ENCODE results near the gene PDCD2L. TPM values are rescaled to one million over a fixed set of nuclear protein-coding genes. Genes with fewer than 3 reads are reported as not detected.

PDCD2L gene
- total and polyA plus RNA-seq, 9 of the 15 experiments (the other 6 are each of a cell fraction or from before 2014, with no cell fraction given), result 12.1 to 68.5 (median 56.3) TPM

DNA sequence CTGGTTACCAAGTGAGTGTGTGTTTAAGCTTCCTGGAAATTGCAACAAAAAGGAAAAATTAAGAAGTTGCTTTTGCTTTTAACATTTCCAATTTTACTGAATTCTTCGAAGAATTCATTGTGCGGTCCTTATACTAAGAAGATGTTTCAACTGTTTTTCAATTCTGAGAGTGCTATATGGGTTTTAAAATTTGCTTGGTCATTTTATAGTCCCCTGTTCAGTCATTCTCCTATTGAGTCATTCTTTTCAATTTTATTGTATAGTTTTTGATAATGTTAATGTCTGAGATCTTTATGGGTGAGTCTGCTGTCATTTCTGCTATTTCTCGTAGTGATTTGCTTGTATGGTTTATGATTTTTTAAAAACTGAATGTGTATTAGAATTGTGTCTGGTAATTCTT is 50.5 kb downstream of the PDCD2L start:
- H3K4me2 ChIP-seq (ENCODE audit: insufficient read depth, low read length), result no peak overlapping the region
- no TSS peak for BruUV-seq (replicated peaks)
- H4K20me1 ChIP-seq (replicated peaks; ENCODE audit: control insufficient read depth, insufficient read depth, low read length), result no peaks in the 10 kb centered on the region
- H3K9me3 ChIP-seq (replicated peaks; ENCODE audit: control insufficient read depth, insufficient read depth, low read depth, low read length), result no peaks in the 10 kb centered on the region
- DNase-seq (ENCODE audit: extremely low read depth in 1 of 4, low spot score in 3 of 4) (no peak), ATAC-seq (no peak), FAIRE-seq (no peak)
- peaks cover 88% of the 10 kb centered on the region for H3K36me3 ChIP-seq (ENCODE audit: control insufficient read depth, insufficient read depth, low read length)
- WGBS (ENCODE audit: insufficient coverage, low coverage, missing lambda C conversion rate), result 96% methylated on average over 3 of the region's 3 CpGs
- H3K4me1 ChIP-seq (replicated peaks in 1 of 2; ENCODE audit: control insufficient read depth in 2 of 2, insufficient read depth in 2 of 2, low read length in 2 of 2), result no peaks in the 10 kb centered on the region
- POLR2A ChIA-PET, result no interaction called here
- no peaks in the 10 kb centered on the region for H3K27me3 ChIP-seq (ENCODE audit: control insufficient read depth in 2 of 2, insufficient read depth in 2 of 2, low read length in 2 of 2)
- intact Hi-C loops (cut with micrococcal nuclease) (no loop called here), in situ Hi-C loops (cut with MboI) (no loop called here)
- H2AFZ ChIP-seq (ENCODE audit: low read depth, low read length), result no peak overlapping the region
- no peak overlapping the region for H3K27ac ChIP-seq (ENCODE audit: extremely low read depth, low read depth, low read length)
- no peak overlapping the region for H3K4me3 ChIP-seq
- H3K9me1 ChIP-seq (ENCODE audit: control insufficient read depth, insufficient read depth, low read length), result no peaks in the 10 kb centered on the region
- no peak overlapping the region for H3K9ac ChIP-seq (ENCODE audit: insufficient read depth in 1 of 2, low read depth in 2 of 2, low read length in 2 of 2)
- CTCF ChIA-PET (ENCODE audit: low intra/inter-chr PET ratio), result interaction anchor here (0.7 kb wide), 1 partner anchor 63 kb away, joined by 3 read pairs; no protein-coding TSS in a partner anchor
- H3K79me2 ChIP-seq (ENCODE audit: control insufficient read depth, insufficient read depth, low read length), result peaks cover 60% of the 10 kb centered on the region
- TF ChIP-seq NR3C1 (CRISPR knock-in tag; IDR thresholded peaks at IDR 0.05), result no peak
- TF ChIP-seq FOS (IDR thresholded peaks at IDR 0.05; ENCODE audit: extremely low read depth, insufficient read length), result no peak
- TF ChIP-seq, protein P1, sequence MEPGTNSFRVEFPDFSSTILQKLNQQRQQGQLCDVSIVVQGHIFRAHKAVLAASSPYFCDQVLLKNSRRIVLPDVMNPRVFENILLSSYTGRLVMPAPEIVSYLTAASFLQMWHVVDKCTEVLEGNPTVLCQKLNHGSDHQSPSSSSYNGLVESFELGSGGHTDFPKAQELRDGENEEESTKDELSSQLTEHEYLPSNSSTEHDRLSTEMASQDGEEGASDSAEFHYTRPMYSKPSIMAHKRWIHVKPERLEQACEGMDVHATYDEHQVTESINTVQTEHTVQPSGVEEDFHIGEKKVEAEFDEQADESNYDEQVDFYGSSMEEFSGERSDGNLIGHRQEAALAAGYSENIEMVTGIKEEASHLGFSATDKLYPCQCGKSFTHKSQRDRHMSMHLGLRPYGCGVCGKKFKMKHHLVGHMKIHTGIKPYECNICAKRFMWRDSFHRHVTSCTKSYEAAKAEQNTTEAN (CRISPR knock-in tag; IDR thresholded peaks at IDR 0.05), result no peak
- no peak for TF ChIP-seq ZNF764 (CRISPR knock-in tag; IDR thresholded peaks at IDR 0.05; ENCODE audit: low read depth)
- TF ChIP-seq U2AF2 (optimal IDR thresholded peaks at IDR 0.05; ENCODE audit: low read depth, low read length), result no peak
- TF ChIP-seq SMARCE1 (IDR thresholded peaks at IDR 0.05), result no peak
- TF ChIP-seq, protein P2, sequence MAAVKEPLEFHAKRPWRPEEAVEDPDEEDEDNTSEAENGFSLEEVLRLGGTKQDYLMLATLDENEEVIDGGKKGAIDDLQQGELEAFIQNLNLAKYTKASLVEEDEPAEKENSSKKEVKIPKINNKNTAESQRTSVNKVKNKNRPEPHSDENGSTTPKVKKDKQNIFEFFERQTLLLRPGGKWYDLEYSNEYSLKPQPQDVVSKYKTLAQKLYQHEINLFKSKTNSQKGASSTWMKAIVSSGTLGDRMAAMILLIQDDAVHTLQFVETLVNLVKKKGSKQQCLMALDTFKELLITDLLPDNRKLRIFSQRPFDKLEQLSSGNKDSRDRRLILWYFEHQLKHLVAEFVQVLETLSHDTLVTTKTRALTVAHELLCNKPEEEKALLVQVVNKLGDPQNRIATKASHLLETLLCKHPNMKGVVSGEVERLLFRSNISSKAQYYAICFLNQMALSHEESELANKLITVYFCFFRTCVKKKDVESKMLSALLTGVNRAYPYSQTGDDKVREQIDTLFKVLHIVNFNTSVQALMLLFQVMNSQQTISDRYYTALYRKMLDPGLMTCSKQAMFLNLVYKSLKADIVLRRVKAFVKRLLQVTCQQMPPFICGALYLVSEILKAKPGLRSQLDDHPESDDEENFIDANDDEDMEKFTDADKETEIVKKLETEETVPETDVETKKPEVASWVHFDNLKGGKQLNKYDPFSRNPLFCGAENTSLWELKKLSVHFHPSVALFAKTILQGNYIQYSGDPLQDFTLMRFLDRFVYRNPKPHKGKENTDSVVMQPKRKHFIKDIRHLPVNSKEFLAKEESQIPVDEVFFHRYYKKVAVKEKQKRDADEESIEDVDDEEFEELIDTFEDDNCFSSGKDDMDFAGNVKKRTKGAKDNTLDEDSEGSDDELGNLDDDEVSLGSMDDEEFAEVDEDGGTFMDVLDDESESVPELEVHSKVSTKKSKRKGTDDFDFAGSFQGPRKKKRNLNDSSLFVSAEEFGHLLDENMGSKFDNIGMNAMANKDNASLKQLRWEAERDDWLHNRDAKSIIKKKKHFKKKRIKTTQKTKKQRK (IDR thresholded peaks at IDR 0.05; ENCODE audit: borderline replicate concordance, low read depth, low read length), result no peak
- TF ChIP-seq ZNF3 (CRISPR knock-in tag; IDR thresholded peaks at IDR 0.05), result no peak
- TF ChIP-seq, protein P3, sequence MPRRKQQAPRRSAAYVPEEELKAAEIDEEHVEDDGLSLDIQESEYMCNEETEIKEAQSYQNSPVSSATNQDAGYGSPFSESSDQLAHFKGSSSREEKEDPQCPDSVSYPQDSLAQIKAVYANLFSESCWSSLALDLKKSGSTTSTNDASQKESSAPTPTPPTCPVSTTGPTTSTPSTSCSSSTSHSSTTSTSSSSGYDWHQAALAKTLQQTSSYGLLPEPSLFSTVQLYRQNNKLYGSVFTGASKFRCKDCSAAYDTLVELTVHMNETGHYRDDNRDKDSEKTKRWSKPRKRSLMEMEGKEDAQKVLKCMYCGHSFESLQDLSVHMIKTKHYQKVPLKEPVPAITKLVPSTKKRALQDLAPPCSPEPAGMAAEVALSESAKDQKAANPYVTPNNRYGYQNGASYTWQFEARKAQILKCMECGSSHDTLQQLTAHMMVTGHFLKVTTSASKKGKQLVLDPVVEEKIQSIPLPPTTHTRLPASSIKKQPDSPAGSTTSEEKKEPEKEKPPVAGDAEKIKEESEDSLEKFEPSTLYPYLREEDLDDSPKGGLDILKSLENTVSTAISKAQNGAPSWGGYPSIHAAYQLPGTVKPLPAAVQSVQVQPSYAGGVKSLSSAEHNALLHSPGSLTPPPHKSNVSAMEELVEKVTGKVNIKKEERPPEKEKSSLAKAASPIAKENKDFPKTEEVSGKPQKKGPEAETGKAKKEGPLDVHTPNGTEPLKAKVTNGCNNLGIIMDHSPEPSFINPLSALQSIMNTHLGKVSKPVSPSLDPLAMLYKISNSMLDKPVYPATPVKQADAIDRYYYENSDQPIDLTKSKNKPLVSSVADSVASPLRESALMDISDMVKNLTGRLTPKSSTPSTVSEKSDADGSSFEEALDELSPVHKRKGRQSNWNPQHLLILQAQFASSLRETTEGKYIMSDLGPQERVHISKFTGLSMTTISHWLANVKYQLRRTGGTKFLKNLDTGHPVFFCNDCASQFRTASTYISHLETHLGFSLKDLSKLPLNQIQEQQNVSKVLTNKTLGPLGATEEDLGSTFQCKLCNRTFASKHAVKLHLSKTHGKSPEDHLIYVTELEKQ (CRISPR knock-in tag; IDR thresholded peaks at IDR 0.05), result no peak
- TF ChIP-seq ZNF12 (CRISPR knock-in tag; IDR thresholded peaks at IDR 0.05), result no peak
- TF ChIP-seq, protein P4, sequence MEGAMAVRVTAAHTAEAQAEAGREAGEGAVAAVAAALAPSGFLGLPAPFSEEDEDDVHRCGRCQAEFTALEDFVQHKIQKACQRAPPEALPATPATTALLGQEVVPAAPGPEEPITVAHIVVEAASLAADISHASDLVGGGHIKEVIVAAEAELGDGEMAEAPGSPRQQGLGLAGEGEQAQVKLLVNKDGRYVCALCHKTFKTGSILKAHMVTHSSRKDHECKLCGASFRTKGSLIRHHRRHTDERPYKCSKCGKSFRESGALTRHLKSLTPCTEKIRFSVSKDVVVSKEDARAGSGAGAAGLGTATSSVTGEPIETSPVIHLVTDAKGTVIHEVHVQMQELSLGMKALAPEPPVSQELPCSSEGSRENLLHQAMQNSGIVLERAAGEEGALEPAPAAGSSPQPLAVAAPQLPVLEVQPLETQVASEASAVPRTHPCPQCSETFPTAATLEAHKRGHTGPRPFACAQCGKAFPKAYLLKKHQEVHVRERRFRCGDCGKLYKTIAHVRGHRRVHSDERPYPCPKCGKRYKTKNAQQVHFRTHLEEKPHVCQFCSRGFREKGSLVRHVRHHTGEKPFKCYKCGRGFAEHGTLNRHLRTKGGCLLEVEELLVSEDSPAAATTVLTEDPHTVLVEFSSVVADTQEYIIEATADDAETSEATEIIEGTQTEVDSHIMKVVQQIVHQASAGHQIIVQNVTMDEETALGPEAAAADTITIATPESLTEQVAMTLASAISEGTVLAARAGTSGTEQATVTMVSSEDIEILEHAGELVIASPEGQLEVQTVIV (CRISPR knock-in tag; IDR thresholded peaks at IDR 0.05; ENCODE audit: borderline replicate concordance), result no peak
- no peak for TF ChIP-seq ZNF140 (CRISPR knock-in tag; IDR thresholded peaks at IDR 0.05)

Measured in K562 (cell line).